ENCODE measurements around the gene DNHD1.

DNHD1 gene

GRCh38 chr11:6594142-6594768 lies 97.2 kb downstream of the DNHD1 start:
- no peak for DNase-seq (ENCODE audit: low read depth, low spot score)
- TF ChIP-seq CTCF (IDR thresholded peaks at IDR 0.05; ENCODE audit: insufficient read depth, low read length, missing control alignments), result no peak
- ChIA-PET CTCF (interaction anchor here (0.6 to 1.4 kb wide), 5 partner anchors 14 to 215 kb away, joined by 3 to 5 read pairs (median 3); partner anchors contain the start of genes MRPL17 and TPP1), POLR2A (interaction anchor here (1.4 kb wide), 1 partner anchor 13 kb away, joined by 6 read pairs; no protein-coding TSS in a partner anchor)
- no peak overlapping the region for H3K4me3 ChIP-seq (ENCODE audit: low read depth, low read length)

- ChIA-PET CTCF (interaction anchor here (0.8 to 1.6 kb wide), 5 partner anchors 9 to 88 kb away, joined by 3 to 4 read pairs (median 3); no protein-coding TSS in a partner anchor), POLR2A (no interaction called here)
- no peak overlapping the region for H3K4me3 ChIP-seq (ENCODE audit: low read depth, low read length)
- no peak for DNase-seq (ENCODE audit: low read depth, low spot score)
- TF ChIP-seq CTCF (IDR thresholded peaks at IDR 0.05; ENCODE audit: insufficient read depth, low read length, missing control alignments), result no peak
Measured at GRCh38 chr11:6596239-6596877, 99.3 kb downstream of the DNHD1 start.

GRCh38 chr11:6598555-6598954 lies 101.5 kb downstream of the DNHD1 start:
- ChIA-PET POLR2A (no interaction called here), CTCF (interaction anchor here (0.8 to 1.6 kb wide), 3 partner anchors 65 to 221 kb away, joined by 3 to 4 read pairs (median 3); no protein-coding TSS in a partner anchor)
- no peak for DNase-seq (ENCODE audit: low read depth, low spot score)
- no peak for TF ChIP-seq CTCF (IDR thresholded peaks at IDR 0.05; ENCODE audit: insufficient read depth, low read length, missing control alignments)
- H3K4me3 ChIP-seq (ENCODE audit: low read depth, low read length), result no peak overlapping the region

- CTCF ChIA-PET, result interaction anchor here (1.1 to 1.6 kb wide), 2 partner anchors 66 to 75 kb away, joined by 3 to 4 read pairs; no protein-coding TSS in a partner anchor
- DNase-seq (ENCODE audit: low read depth, low spot score), result no peak
- POLR2A ChIA-PET, result no interaction called here
- no peak for TF ChIP-seq CTCF (IDR thresholded peaks at IDR 0.05; ENCODE audit: insufficient read depth, low read length, missing control alignments)
- H3K4me3 ChIP-seq (ENCODE audit: low read depth, low read length), result no peak overlapping the region
Measured at GRCh38 chr11:6599449-6599848, 102.4 kb downstream of the DNHD1 start.

- DNase-seq (ENCODE audit: low read depth, low spot score), result no peak
- ChIA-PET POLR2A (no interaction called here), CTCF (interaction anchor here (0.8 to 1.6 kb wide), 2 partner anchors 59 to 67 kb away, joined by 3 to 4 read pairs; no protein-coding TSS in a partner anchor)
- no peak for TF ChIP-seq CTCF (IDR thresholded peaks at IDR 0.05; ENCODE audit: insufficient read depth, low read length, missing control alignments)
- no peak overlapping the region for H3K4me3 ChIP-seq (ENCODE audit: low read depth, low read length)
Measured at GRCh38 chr11:6599881-6600390, 102.9 kb downstream of the DNHD1 start.

GRCh38 chr11:6601041-6601461 lies 104.0 kb downstream of the DNHD1 start:
- POLR2A ChIA-PET, result no interaction called here
- DNase-seq (ENCODE audit: low read depth, low spot score), result no peak
- no peak overlapping the region for H3K4me3 ChIP-seq (ENCODE audit: low read depth, low read length)
- no peak for TF ChIP-seq CTCF (IDR thresholded peaks at IDR 0.05; ENCODE audit: insufficient read depth, low read length, missing control alignments)
- CTCF ChIA-PET, result no interaction called here

Measured in AG04449 (cell line).